Adrenal gland (tissue), 5 donors: ENCODE measurements around the gene KDM4B.

ENCODE experiments used
- POLR2A ChIP-seq, 2 donors: fragments of 450-650 bp; IDR thresholded peaks; one replicate each; pipeline ENCODE4 v1.6.1; 2017; ENCODE audit warnings: antibody characterized with exemption in 2 of 2, mild to moderate bottlenecking in 2 of 2, moderate library complexity in 1 of 2
- TF ChIP-seq, protein P1 (sequence below), 6 experiments: fragments of 450-650 bp in 4 of 6; fragments of 200-600 bp in 2 of 6; sonication (generic) in 1 of 6; IDR thresholded peaks; 1 replicate in 5 of 6; 2 replicates in 1 of 6; pipeline versions ENCODE4 v1.5.1 to v1.8.0; 2016 to 2021; ENCODE audit warnings: antibody characterized with exemption in 6 of 6, mild to moderate bottlenecking in 2 of 6, moderate library complexity in 1 of 6
- donor health status: DM: no; HTN: no; CAD: no.

DNA sequence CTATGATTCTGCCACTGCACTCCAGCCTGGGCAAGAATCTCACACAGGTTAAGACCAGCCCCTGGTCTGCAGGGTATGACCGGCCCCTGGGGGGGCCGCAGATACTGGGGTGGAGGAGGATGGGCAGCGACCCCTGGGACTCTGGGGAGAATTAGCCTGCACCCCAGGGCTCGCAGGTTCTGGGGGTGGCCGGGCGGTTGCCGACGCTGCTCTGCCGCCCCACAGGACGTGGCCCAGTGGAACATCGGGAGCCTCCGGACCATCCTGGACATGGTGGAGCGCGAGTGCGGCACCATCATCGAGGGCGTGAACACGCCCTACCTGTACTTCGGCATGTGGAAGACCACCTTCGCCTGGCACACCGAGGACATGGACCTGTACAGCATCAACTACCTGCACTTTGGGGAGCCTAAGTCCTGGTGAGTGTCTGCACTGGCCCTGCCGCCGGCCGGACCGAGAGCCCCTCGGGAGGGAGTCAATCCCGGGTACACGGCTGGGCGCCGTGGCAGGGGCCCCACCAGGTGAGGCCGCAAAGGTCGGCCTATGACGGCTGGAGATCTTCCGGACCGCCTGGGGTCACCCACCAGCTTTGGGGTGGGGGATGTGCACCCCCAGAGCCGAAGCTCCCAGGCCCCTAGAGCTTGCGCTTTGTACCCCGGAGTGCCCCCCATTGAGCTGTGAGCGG is 78.5 kb downstream of the KDM4B start:
- TF ChIP-seq, protein P1, sequence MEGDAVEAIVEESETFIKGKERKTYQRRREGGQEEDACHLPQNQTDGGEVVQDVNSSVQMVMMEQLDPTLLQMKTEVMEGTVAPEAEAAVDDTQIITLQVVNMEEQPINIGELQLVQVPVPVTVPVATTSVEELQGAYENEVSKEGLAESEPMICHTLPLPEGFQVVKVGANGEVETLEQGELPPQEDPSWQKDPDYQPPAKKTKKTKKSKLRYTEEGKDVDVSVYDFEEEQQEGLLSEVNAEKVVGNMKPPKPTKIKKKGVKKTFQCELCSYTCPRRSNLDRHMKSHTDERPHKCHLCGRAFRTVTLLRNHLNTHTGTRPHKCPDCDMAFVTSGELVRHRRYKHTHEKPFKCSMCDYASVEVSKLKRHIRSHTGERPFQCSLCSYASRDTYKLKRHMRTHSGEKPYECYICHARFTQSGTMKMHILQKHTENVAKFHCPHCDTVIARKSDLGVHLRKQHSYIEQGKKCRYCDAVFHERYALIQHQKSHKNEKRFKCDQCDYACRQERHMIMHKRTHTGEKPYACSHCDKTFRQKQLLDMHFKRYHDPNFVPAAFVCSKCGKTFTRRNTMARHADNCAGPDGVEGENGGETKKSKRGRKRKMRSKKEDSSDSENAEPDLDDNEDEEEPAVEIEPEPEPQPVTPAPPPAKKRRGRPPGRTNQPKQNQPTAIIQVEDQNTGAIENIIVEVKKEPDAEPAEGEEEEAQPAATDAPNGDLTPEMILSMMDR (IDR thresholded peaks at IDR 0.05), result no peak
- TF ChIP-seq POLR2A (IDR thresholded peaks at IDR 0.05), result no peak
